HepG2 (cell line): Measurements from ENCODE around the gene C22orf39. TPM values are rescaled to one million over a fixed set of nuclear protein-coding genes. Genes with fewer than 3 reads are reported as not detected.

Experiments
- ATAC-seq: fragments of 200-7000 bp; cut with Tn5 transposase; 3 replicates; pipeline ENCODE4 v1.9.1; 2020; ENCODE audit warnings: mild to moderate bottlenecking, moderate library complexity
- BruUV-seq: library from RNA; stranded (reverse); fragments of 400-500 nt; replicated peaks from 2 replicates; lab custom pipeline; 2021; lab: Mats Ljungman, UMichigan
- CTCF ChIA-PET: fragments of 300-600 bp; formaldehyde crosslinking; extraction: SDS; loops from one replicate; lab custom pipeline; 2021; ENCODE audit warnings: low total read pairs, inconsistent platforms, low intra/inter-chr PET ratio; lab: Yijun Ruan, JAX
- POLR2A ChIA-PET: fragments of 350-600 bp; sonication (Branson Sonifier 250); formaldehyde crosslinking; loops from one replicate; lab custom pipeline; 2020; ENCODE audit warnings: antibody characterized with exemption, inconsistent platforms; lab: Yijun Ruan, JAX
- DNase-seq: peaks from one replicate; pipeline ENCODE4 v3.0.0-alpha.2; 2015; ENCODE audit warnings: low spot score
- FAIRE-seq: peaks from 3 replicates; lab custom pipeline; 2011; peaks lifted over from hg19 to GRCh38; lab: Jason Lieb, UNC
- H2AFZ ChIP-seq: one replicate; pipeline ENCODE4 v1.6.1; 2011; ENCODE audit warnings: low read length, inconsistent platforms
- H3K27ac ChIP-seq: fragments of 300-600 bp; 3 replicates; pipeline ENCODE4 v1.8.0; 2011; ENCODE audit warnings: mixed run types, mild to moderate bottlenecking, mixed read lengths, low read length, inconsistent platforms; ENCODE audit not compliant: insufficient read depth; ENCODE audit errors: extremely low read length
- H3K27me3 ChIP-seq, 2 experiments: fragments of 200-600 bp in 1 of 2; 2 replicates in 1 of 2; 3 replicates in 1 of 2; pipeline versions ENCODE4 v1.6.0 to v1.8.0; 2011; ENCODE audit warnings: low read length in 2 of 2, mild to moderate bottlenecking in 2 of 2, moderate library complexity in 2 of 2, inconsistent platforms in 1 of 2; ENCODE audit not compliant: insufficient read depth in 2 of 2, control insufficient read depth in 1 of 2
- H3K36me3 ChIP-seq, 2 experiments: fragments of 200-600 bp in 1 of 2; replicated peaks in 1 of 2; 2 replicates in 1 of 2; 3 replicates in 1 of 2; pipeline versions ENCODE4 v1.5.1 to v1.8.0; 2011; ENCODE audit warnings: low read length in 2 of 2, inconsistent platforms in 1 of 2; ENCODE audit not compliant: insufficient read depth in 2 of 2, control insufficient read depth in 1 of 2
- H3K4me1 ChIP-seq: 2 replicates; pipeline ENCODE4 v1.5.1; 2012; ENCODE audit warnings: low read length, inconsistent platforms; ENCODE audit not compliant: insufficient read depth
- H3K4me2 ChIP-seq: 2 replicates; pipeline ENCODE4 v1.6.0; 2011; ENCODE audit warnings: low read depth, low read length, inconsistent platforms
- H3K4me3 ChIP-seq, 3 experiments: fragments of 200-600 bp in 1 of 3; sonication (generic), shearing (Covaris generic) in 1 of 3; replicated peaks in 1 of 3; 2 replicates each; pipeline ENCODE4 v1.5.1; 2011 to 2016; ENCODE audit warnings: low read length in 3 of 3, inconsistent platforms in 2 of 3, low read depth in 2 of 3, mild to moderate bottlenecking in 2 of 3, control low read depth in 1 of 3, mixed read lengths in 1 of 3; ENCODE audit not compliant: insufficient read depth in 1 of 3
- H3K79me2 ChIP-seq: one replicate; pipeline ENCODE4 v1.6.1; 2011; ENCODE audit warnings: low read length, inconsistent platforms; ENCODE audit not compliant: insufficient read depth
- H3K9ac ChIP-seq: 2 replicates; pipeline ENCODE4 v1.6.0; 2011; ENCODE audit warnings: mild to moderate bottlenecking, low read depth, low read length, inconsistent platforms; ENCODE audit not compliant: insufficient read depth
- H3K9me3 ChIP-seq: 2 replicates; pipeline ENCODE4 v1.5.1; 2012; ENCODE audit warnings: mild to moderate bottlenecking, low read length
- H4K20me1 ChIP-seq: 2 replicates; pipeline ENCODE4 v1.6.0; 2011; ENCODE audit warnings: inconsistent platforms, mild to moderate bottlenecking, low read length, moderate library complexity; ENCODE audit not compliant: insufficient read depth
- ADNP ChIP-seq: sonication (generic); formaldehyde crosslinking; IDR thresholded peaks from 2 replicates; pipeline ENCODE4 v1.4.0; 2020; ENCODE audit warnings: missing genetic modification reagents
- ARHGAP35 ChIP-seq: sonication (generic); formaldehyde crosslinking; IDR thresholded peaks from 2 replicates; pipeline ENCODE4 v1.9.0; 2022; ENCODE audit warnings: mild to moderate bottlenecking, inconsistent platforms, moderate library complexity, missing genetic modification reagents, borderline replicate concordance
- BHLHE40 ChIP-seq: IDR thresholded peaks from 2 replicates; pipeline ENCODE4 v1.6.1; 2011; ENCODE audit warnings: low read length, improper control_type of control experiment
- DNMT3B ChIP-seq: conservative IDR thresholded peaks from 2 replicates; pipeline ENCODE4 v1.6.1; 2016; ENCODE audit warnings: missing biosample characterization, control low read depth
- HNRNPK ChIP-seq: fragments of 200-400 bp; formaldehyde crosslinking; IDR thresholded peaks from 2 replicates; pipeline ENCODE4 v1.6.1; 2018; ENCODE audit warnings: low read length, low read depth, moderate library complexity, mild to moderate bottlenecking; ENCODE audit not compliant: poor library complexity, severe bottlenecking
- JARID2 ChIP-seq: sonication (generic); formaldehyde crosslinking; IDR thresholded peaks from 2 replicates; pipeline ENCODE4 v1.8.1; 2023; ENCODE audit warnings: missing genetic modification reagents, inconsistent platforms; ENCODE audit not compliant: insufficient replicate concordance
- NAIF1 ChIP-seq: sonication (generic); formaldehyde crosslinking; IDR thresholded peaks from 2 replicates; pipeline ENCODE4 v1.5.0; 2020; ENCODE audit warnings: mild to moderate bottlenecking, missing genetic modification reagents, borderline replicate concordance
- POGZ ChIP-seq: sonication (generic); formaldehyde crosslinking; IDR thresholded peaks from 2 replicates; pipeline ENCODE4 v1.4.0; 2020; ENCODE audit warnings: mild to moderate bottlenecking, missing genetic modification reagents
- POLR2G ChIP-seq: fragments of 200-400 bp; formaldehyde crosslinking; IDR thresholded peaks from 2 replicates; pipeline ENCODE4 v1.6.1; 2018; ENCODE audit warnings: mild to moderate bottlenecking, low read depth, low read length, moderate library complexity
- PPARG ChIP-seq: conservative IDR thresholded peaks from 2 replicates; pipeline ENCODE4 v1.6.1; 2016; ENCODE audit warnings: missing biosample characterization, missing genetic modification reagents
- ZBTB14 ChIP-seq: sonication (generic); formaldehyde crosslinking; IDR thresholded peaks from 2 replicates; pipeline ENCODE4 v1.4.0; 2020; ENCODE audit warnings: missing genetic modification reagents
- ZFX ChIP-seq: sonication (generic); formaldehyde crosslinking; IDR thresholded peaks from 2 replicates; pipeline ENCODE4 v1.4.0; 2020; ENCODE audit warnings: mild to moderate bottlenecking, low read depth, missing genetic modification reagents, moderate library complexity
- ZNF138 ChIP-seq: sonication (generic); formaldehyde crosslinking; IDR thresholded peaks from 2 replicates; pipeline ENCODE4 v1.5.0; 2020; ENCODE audit warnings: mild to moderate bottlenecking, low read depth, missing genetic modification reagents
- ZNF224 ChIP-seq: sonication (generic); formaldehyde crosslinking; IDR thresholded peaks from 2 replicates; pipeline ENCODE4 v1.5.0; 2020; ENCODE audit warnings: mild to moderate bottlenecking, missing genetic modification reagents
- ZNF354B ChIP-seq: sonication (generic); formaldehyde crosslinking; IDR thresholded peaks from 2 replicates; pipeline ENCODE4 v1.8.0; 2022; ENCODE audit warnings: mild to moderate bottlenecking, missing genetic modification reagents
- ZNF496 ChIP-seq: sonication (generic); formaldehyde crosslinking; IDR thresholded peaks from 2 replicates; pipeline ENCODE4 v1.8.1; 2023; ENCODE audit warnings: mild to moderate bottlenecking, moderate library complexity, missing genetic modification reagents; ENCODE audit not compliant: insufficient replicate concordance
- ZNF709 ChIP-seq: sonication (generic); formaldehyde crosslinking; IDR thresholded peaks from 2 replicates; pipeline ENCODE4 v1.5.0; 2020; ENCODE audit warnings: mild to moderate bottlenecking, missing genetic modification reagents
- ZNF761 ChIP-seq: sonication (generic); formaldehyde crosslinking; conservative IDR thresholded peaks from 2 replicates; pipeline ENCODE4 v1.4.0; 2020; ENCODE audit warnings: mild to moderate bottlenecking, missing genetic modification reagents
- WGBS: methylation state at CpG from one replicate; pipeline ENCODE4 v1.1.6; 2017; ENCODE audit warnings: low lambda C conversion rate; 5-methylcytosine and 5-hydroxymethylcytosine counted together
- in situ Hi-C: cut with HindIII; loops from 2 replicates; pipeline ENCODE4 v1.10.0; 2017; ENCODE audit warnings: low pct_unique_long_range_greater_than_20kb; ENCODE audit not compliant: extremely low pct_ligation_motif_present
- intact Hi-C: fragments of 100-400 bp; cut with micrococcal nuclease; formaldehyde crosslinking; loops from one replicate; pipeline ENCODE4 v1.10.0; 2022; ENCODE audit not compliant: unreplicated experiment
- polyA plus RNA-seq, 8 experiments: library from polyadenylated mRNA; depleted of rRNA in 3 of 8; stranded (reverse) in 7 of 8; unstranded in 1 of 8; fragments of >200 nt; fragmentation: Illumina TruSeq in 4 of 8; extraction: Trizol in 4 of 8; gene quantifications; 2 replicates each; pipeline versions ENCODE4 v1.2.1 to v1.2.3, GENCODE V29; 2011 to 2016; ENCODE audit warnings: low read depth in 4 of 8, missing spikeins in 1 of 8, mixed read lengths in 1 of 8; ENCODE audit not compliant: insufficient read depth in 1 of 8
- total RNA-seq, 5 experiments: library from RNA; depleted of rRNA; stranded (reverse); fragments of >200 nt; fragmentation: Illumina TruSeq; extraction: Trizol; gene quantifications; 2 replicates each; pipeline ENCODE4 v1.2.3, GENCODE V29; 2016; ENCODE audit warnings: low read depth in 1 of 5
- TF ChIP-seq, protein P1 (sequence below): IDR thresholded peaks from 2 replicates; pipeline ENCODE4 v1.6.1; 2016; ENCODE audit warnings: low read depth, control low read depth

The C22orf39 gene
- total and polyA plus RNA-seq, 2 of the 13 experiments (the other 11 are each of a cell fraction or from before 2014, with no cell fraction given): 23.4 to 26.4 TPM

DNA sequence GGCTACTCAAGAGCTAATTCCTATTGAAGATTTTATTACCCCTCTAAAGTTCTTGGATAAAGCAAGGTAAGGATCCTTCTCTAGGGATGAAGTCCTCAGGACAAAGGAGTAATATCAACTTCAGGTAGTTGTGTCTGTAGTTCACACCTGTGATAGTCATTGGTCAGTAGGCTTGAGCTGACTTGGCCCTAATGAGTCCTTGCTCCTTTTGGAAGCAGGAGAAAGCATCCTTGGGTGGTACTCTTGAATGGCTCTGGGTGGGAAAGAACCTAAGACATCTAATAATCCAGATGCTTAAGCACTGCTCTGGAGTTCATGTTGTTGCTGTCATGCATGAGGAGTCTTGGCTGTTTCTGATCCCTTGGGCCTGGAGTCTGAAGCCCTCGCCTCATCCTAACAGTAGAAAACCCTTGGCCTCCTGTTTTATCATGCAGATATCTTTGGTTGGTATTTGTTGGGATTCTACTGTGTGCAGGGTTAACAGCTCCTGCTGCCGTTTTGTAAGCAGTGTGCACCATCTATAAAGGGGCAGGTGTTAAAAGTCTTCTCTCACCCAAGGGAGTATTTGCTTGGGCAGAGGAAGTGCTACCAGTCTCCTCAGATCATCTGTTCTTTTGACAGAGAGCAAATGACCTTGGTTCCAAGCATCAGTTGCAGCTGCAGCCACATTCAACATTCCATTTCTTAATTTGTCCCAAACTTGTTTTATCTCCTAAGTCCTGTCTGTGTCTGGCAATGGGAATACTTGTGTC is 12.5 kb downstream of the C22orf39 start (continued):
- TF ChIP-seq ZNF709 (CRISPR knock-in tag) (no peak), ADNP (CRISPR knock-in tag) (no peak), ZFX (CRISPR knock-in tag) (no peak), ZBTB14 (no peak)
- TF ChIP-seq, protein P1, sequence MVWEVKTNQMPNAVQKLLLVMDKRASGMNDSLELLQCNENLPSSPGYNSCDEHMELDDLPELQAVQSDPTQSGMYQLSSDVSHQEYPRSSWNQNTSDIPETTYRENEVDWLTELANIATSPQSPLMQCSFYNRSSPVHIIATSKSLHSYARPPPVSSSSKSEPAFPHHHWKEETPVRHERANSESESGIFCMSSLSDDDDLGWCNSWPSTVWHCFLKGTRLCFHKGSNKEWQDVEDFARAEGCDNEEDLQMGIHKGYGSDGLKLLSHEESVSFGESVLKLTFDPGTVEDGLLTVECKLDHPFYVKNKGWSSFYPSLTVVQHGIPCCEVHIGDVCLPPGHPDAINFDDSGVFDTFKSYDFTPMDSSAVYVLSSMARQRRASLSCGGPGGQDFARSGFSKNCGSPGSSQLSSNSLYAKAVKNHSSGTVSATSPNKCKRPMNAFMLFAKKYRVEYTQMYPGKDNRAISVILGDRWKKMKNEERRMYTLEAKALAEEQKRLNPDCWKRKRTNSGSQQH (CRISPR knock-in tag): no peak

- TF ChIP-seq ZNF354B (CRISPR knock-in tag): no peak
- TF ChIP-seq POLR2G: no peak
- no peak for TF ChIP-seq HNRNPK
- no peak for TF ChIP-seq DNMT3B
- TF ChIP-seq NAIF1 (CRISPR knock-in tag): no peak
- TF ChIP-seq ZNF224 (CRISPR knock-in tag): no peak
- no peak for TF ChIP-seq ZNF138 (CRISPR knock-in tag)
- no peak for TF ChIP-seq POGZ (CRISPR knock-in tag)
- TF ChIP-seq JARID2 (CRISPR knock-in tag): no peak
- TF ChIP-seq ZNF761 (CRISPR knock-in tag): no peak
- no peak for TF ChIP-seq ARHGAP35
- TF ChIP-seq PPARG: no peak
- TF ChIP-seq ZNF496 (CRISPR knock-in tag): no peak
- no peak for TF ChIP-seq BHLHE40
- POLR2A ChIA-PET: no interaction called here
- CTCF ChIA-PET: no interaction called here
- H3K4me3 ChIP-seq: no peak overlapping the region
- H3K27me3 ChIP-seq: no peaks in the 10 kb centered on the region; a peak in 1 of 5 replicates
- H3K9me3 ChIP-seq: no peaks in the 10 kb centered on the region
- no peak overlapping the region for H3K27ac ChIP-seq
- intact Hi-C loops (loop anchor here (5.0 kb wide), 1 partner anchor 257 kb away; the partner anchor contains the start of gene SLC25A1), in situ Hi-C loops (no loop called here)
- peaks cover 26% of the 10 kb centered on the region for H3K79me2 ChIP-seq
- H3K4me2 ChIP-seq: no peak overlapping the region
- peaks cover 14% of the 10 kb centered on the region for H4K20me1 ChIP-seq
- BruUV-seq: no TSS peak
- H3K4me1 ChIP-seq: peaks cover 19% of the 10 kb centered on the region
- WGBS: 96% methylated on average over 7 of the region's 7 CpGs
- no peak for FAIRE-seq
- no peak overlapping the region for H2AFZ ChIP-seq
- H3K9ac ChIP-seq: no peak overlapping the region
- ATAC-seq: no peak
- peaks cover 1 to 25% of the 10 kb centered on the region in 2 experiments for H3K36me3 ChIP-seq
- DNase-seq: no peak
These were observed 13.1 kb downstream of the C22orf39 start for GRCh38 chr22:19434401-19434800.
